Measurements from ENCODE around the gene RAI1.

GRCh38 chr17:17792037-17792550, 110.8 kb downstream of the RAI1 start:
- TF ChIP-seq CTCF (IDR thresholded peaks at IDR 0.05): no peak
- no peak for TF ChIP-seq EP300 (IDR thresholded peaks at IDR 0.05)
- TF ChIP-seq POLR2AphosphoS5 (IDR thresholded peaks at IDR 0.05): no peak
- no peak for TF ChIP-seq POLR2A (IDR thresholded peaks at IDR 0.05)

Measured in suprapubic skin (tissue), 4 donors.